ENCODE data around the gene CBX3. TPM values are rescaled to one million over a fixed set of nuclear protein-coding genes. Genes with fewer than 3 reads are reported as not detected.

Gene CBX3
- total and polyA plus RNA-seq, 2 experiments from 2014 or later = 236 to 249 TPM

- TF ChIP-seq ZNF462 (CRISPR knock-in tag; IDR thresholded peaks at IDR 0.05) = no peak
- TF ChIP-seq ETS1 (IDR thresholded peaks at IDR 0.05) = no peak
- no peak for TF ChIP-seq ZNF331 (CRISPR knock-in tag; IDR thresholded peaks at IDR 0.05; ENCODE audit: low read depth)
- no peak for TF ChIP-seq EZH2phosphoT487 (IDR thresholded peaks at IDR 0.05; ENCODE audit: unreplicated experiment)
- TF ChIP-seq EZH2 (IDR thresholded peaks at IDR 0.05; ENCODE audit: low read depth, unreplicated experiment) = no peak
Observed at GRCh38 chr7:26216049-26216448, 14.5 kb downstream of the CBX3 start (continued).

GRCh38 chr7:26224359-26224758 is 22.8 kb downstream of the CBX3 start:
- no peaks in the 10 kb centered on the region for H3K36me3 ChIP-seq (ENCODE audit: insufficient read depth)
- H3F3A ChIP-seq (replicated peaks; ENCODE audit: low read depth) = no peaks in the 10 kb centered on the region
- no peaks in the 10 kb centered on the region for H3K9me2 ChIP-seq (ENCODE audit: insufficient read depth)
- DNase-seq (ENCODE audit: low spot score) (no peak), ATAC-seq (no peak)
- no peaks in the 10 kb centered on the region for H4K20me1 ChIP-seq (replicated peaks; ENCODE audit: insufficient read depth)
- Mint-ChIP-seq H3K36me3 (ENCODE audit: low read depth) (0 out of 3 replicates have a peak, but pooled peaks cover 3% of the 10 kb centered on the region), H3K4me3 (no peak overlapping the region), H3K27ac (no peak overlapping the region), H3K4me1 (no peaks in the 10 kb centered on the region), H3K27me3 (ENCODE audit: insufficient read depth, low read depth, poor library complexity) (peaks cover 4% of the 10 kb centered on the region), H3K9me3 (peaks cover 10% of the 10 kb centered on the region)
- no peaks in the 10 kb centered on the region for H3K4me1 ChIP-seq (ENCODE audit: insufficient read depth)
- no peaks in the 10 kb centered on the region for H3K79me2 ChIP-seq (replicated peaks; ENCODE audit: insufficient read depth)
- no peak overlapping the region for H3K4me3 ChIP-seq
- H3K27me3 ChIP-seq (ENCODE audit: insufficient read depth) = no peaks in the 10 kb centered on the region
- H3K27ac ChIP-seq (ENCODE audit: low read depth) = no peak overlapping the region
- H2AFZ ChIP-seq = no peak overlapping the region
- H3K4me2 ChIP-seq = no peak overlapping the region
- TF ChIP-seq EZH2phosphoT487 (IDR thresholded peaks at IDR 0.05; ENCODE audit: unreplicated experiment) (no peak), ZNF462 (CRISPR knock-in tag; IDR thresholded peaks at IDR 0.05) (no peak), CREB1 (CRISPR knock-in tag; IDR thresholded peaks at IDR 0.05; ENCODE audit: low read depth) (no peak), ETS1 (IDR thresholded peaks at IDR 0.05) (no peak)

Measured in GM23338 (cell line).